NCI-H1092 treated with DMSO at 0.1 percent for 48 hours (cell line): Measurements from ENCODE around the gene PRAC2.

Experiments
- DNase-seq: peaks from one replicate; lab custom pipeline; 2025; lab: John Stamatoyannopoulos, UW

PRAC2 gene

GRCh38 chr17:48734333-48735061, 11.5 kb downstream of the PRAC2 start:
- no peak for DNase-seq

DNA sequence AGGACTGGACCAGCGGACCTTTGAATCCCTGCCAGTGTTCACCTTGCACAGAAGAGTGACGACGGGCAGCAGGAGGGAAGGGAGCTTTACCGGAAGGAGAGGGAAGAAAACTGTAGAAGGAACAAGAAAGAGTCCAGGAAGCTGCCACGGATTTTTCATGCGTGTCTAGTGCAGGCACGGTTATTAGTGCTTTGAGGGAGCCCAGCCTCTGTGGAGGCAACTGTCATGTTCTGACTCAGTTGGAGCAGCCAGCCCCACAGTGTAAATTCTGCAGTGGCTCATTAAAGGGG, 12.0 kb downstream of the PRAC2 start:
- no peak for DNase-seq

- DNase-seq = no peak
These were observed 14.5 kb downstream of the PRAC2 start for GRCh38 chr17:48737330-48738043.

- DNase-seq = no peak
These were observed 15.4 kb downstream of the PRAC2 start for GRCh38 chr17:48738424-48738802.

DNA sequence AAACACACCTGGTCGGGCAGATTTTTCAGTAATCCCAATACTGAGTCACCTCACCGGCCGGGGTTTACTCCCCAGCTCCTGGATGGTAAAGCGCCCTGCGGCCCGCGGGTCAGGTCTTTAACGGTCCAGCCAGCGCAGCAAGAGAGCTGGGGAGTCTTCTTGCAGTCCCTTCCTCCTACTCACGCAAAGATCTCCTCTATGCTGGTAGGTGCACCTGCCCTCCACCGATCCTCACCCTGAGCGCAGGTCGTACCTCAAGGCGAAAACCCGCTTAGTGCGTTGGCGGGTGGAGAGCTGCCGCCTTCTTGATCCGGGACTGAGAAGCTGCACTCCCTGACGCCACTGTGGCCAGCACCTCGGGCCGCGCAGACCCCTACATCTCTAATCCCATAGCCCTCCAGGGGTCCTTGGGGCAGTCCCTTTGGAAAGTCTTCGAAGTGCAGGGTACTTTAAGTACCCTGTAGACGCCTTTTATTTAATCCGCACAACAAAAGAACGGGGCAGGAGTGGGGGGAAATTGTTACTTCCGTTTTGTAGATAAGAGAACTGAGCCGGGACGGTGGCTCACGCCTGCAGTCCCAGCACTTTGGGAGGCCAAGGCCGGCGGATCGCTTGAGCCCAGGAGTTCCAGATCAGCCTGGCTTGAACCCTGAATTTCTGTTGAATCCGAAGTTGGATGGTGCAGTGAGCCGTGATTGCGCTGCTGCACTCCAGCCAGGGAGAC, 16.0 kb downstream of the PRAC2 start:
- no peak for DNase-seq

DNA sequence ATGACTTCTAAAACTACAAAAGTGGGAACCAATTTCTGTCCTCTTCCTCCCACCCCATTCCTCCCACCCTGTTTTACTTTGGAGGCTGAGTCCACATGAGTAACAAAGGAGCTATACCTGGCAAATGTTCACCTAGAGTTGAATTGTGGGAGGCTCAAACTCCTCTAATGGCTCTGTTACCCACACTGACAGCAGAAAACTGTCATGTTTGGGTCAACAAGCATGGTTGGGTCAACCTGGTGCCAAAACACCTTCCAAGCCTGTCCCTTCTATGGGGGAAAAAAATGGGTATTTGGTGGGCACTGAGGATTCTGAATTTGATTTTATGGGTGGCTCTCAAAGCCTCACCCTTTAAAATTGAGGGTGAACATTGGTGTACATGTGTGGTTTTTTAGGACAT, 17.6 kb downstream of the PRAC2 start:
- no peak for DNase-seq

DNA sequence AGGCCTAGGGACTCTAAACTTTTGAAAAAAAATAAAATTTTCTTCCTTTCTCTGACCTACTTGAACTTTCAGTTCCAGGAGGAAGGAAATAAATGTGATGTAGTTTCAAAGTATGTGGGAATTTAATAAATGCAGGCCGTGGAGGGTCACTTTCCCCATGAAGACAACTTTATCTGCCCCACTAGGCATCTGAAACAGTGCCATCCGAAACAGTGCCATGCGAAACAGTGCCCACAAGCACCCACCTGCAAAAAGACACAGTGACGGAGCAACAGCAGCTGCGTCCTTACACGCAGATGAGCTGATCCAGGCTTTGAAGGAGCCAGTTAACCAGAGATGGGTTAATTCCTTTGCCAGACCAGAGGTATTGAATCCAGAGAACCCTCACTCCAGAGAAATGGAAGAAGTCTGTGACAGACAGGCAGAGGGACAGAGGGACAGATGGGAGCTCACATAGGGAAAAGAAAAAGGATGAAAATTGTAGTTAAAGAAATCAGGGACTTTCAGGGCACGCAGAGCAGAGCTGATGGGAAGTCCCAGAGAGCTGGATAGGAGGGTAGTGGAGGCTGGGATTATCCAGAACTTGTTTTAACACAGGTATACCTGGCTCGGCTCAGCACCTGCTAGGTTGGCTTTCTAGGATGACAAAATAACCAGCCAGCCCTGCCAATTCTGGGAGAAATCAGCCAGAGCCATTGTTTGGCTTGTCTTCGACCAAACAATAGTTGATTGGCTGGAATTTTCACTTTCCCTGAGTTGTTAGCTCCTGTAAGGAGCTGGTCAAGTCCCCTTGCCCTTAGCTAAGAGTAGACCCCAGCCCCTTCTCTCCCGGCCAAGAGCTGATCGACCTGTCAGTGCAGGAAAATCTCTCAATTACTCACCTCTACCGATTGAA, 22.6 kb downstream of the PRAC2 start:
- DNase-seq = no peak

DNA sequence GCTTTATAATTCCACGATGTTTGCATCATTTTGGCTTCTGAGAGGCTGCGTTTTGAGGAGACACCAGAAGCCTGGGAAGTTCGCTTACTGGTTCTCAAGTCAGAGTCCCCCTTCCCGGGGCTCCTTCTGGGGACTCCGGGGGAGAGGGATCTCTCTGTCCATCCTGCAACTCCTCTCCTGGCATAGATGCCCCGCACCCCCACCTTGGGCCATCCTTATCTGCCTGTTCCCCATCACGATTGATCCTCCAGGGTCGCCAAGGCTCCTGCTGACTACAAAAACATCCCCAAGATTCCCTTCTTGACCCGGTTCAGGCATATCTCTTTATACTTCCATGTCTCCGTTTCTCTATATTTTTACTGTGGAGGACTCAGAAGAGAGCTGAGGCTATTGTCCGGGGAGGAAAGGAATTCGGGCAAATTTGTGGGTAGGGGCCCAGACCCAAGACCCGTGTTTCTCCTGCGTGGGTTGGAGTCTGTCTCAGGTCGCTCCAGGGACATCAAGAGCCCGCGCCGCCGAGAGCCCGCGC, 24.0 kb downstream of the PRAC2 start:
- no peak for DNase-seq

- no peak for DNase-seq
These were observed 24.7 kb downstream of the PRAC2 start for GRCh38 chr17:48747445-48748363.

DNA sequence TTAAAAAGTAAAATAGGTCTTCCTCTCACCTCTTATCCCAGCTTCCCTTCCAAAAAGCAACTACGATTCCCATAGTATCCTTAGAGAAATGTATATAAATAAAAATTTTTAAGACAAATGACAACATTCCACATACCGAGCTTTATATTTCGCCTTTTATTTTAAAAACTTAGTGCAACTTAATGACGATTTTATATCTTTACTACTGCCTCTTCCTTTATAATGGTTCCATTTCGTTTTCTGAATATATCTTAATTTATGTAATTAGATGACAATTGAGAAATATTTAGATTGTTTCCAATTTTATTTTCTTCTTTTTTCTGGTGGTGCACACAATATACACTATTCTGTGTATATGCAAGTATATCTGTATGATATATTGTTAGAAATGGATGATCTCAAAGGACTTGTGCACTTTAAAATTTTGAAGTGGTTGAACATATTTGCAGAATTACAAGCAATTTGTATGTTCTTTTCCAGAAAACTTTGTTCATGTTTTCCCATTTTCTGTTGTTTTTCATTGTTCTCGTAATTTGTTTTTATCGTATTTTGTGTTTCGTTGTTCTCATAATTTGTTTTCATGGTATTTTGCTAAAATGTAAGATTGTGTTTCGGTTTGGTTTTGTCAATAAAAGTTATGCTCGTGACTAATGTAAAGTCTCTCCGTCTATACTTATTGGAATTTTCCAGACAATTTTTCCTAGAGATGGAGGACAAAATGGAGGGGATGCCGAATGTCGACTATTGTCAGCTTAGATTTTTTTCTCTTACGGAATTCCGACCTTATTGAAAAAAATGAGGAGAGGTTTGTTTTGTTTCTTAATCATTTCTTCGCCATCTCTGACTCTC, 26.0 kb downstream of the PRAC2 start:
- no peak for DNase-seq

GRCh38 chr17:48749621-48750553, 26.9 kb downstream of the PRAC2 start:
- DNase-seq = no peak

GRCh38 chr17:48751172-48751571, 28.2 kb downstream of the PRAC2 start:
- no peak for DNase-seq

- no peak for DNase-seq
These were observed 28.9 kb downstream of the PRAC2 start for GRCh38 chr17:48751733-48752398.

DNA sequence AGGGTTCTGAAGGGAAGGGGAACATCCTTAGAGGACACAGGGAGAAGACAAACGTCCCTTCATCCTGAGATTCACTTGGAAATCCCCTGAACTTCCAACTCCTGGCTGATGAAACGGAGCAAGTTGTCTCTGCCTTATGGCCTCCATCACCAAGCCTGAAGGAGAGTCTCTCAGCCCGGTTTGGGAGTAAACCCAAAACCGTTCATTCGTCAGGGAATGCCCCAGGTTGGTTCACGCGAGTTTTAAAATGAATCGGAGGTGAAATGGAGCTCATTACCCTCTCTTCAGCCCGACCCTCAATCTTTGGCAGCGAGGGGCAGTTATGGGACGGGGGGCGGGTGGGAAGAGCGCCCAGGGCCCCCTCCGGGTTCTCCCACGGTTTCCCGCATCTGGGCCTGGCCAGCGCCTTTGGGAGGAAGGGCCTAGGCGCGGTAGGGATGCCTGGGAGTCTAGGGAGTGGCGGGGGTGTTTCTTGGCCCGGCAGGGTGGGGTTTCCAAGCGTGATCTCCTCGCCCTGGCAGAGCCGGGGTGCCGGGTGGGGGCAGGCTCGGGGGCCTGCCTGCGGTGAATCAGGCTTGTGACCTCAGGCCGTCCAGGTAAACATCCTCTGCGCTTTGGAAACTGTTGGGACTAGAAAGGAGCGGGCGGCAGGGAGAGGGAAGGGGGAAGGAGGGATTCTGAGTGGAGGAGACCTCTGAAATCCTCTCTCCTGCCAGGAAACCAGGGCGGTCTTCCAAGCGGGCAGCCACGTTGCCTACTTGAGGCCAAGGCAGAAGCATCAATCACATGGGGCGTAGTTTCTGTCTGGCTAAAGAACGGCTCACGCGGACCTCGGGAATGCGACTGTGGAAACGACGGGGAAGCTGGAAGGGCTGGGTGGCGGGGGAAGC, 29.7 kb downstream of the PRAC2 start:
- no peak for DNase-seq

DNA sequence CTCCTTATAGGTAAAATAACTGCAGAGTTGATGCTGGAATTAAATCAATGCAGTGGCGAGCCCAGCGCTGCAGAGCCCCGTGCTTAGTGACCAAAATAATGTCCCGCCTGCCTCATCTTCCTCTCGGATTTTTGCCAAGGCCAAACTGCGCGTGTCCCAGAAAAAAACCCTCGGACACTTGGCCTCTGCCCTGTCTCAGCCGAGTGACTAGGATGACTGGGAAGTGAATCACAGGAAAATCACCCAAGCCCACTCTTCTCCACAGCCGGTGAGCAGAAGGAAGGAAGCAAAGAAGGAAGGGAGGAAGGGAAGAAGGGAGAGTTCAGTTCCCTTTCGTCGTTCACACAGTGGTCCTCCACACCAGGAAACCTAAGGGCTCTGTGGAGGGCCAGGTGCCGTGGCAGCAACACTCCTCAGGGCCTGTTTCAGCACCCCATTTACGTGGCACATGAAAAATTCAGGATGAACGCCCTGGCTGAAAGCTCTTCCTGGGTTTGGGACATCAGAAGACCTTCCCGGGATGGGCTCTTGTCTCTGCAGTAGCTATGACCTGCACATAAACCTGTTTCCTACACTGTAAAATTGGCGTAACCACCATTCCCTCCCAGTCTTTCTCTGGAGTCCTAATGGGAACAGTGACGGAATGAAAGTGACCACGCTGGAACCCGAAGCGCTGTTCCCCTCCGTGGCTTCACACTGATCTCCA, 31.0 kb downstream of the PRAC2 start:
- DNase-seq = no peak

- no peak for DNase-seq
These were observed 31.7 kb downstream of the PRAC2 start for GRCh38 chr17:48754500-48755261.
